Measurements from ENCODE around the gene HBM. TPM values are rescaled to one million over a fixed set of nuclear protein-coding genes. Genes with fewer than 3 reads are reported as not detected.

Gene HBM, protein sequence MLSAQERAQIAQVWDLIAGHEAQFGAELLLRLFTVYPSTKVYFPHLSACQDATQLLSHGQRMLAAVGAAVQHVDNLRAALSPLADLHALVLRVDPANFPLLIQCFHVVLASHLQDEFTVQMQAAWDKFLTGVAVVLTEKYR
- not detected in 2 replicates for total RNA-seq (2013; cell fraction: nucleolus; rRNA removed)
- total RNA-seq (2014; rRNA removed) (not detected in 2 replicates), total RNA-seq (2014; rRNA removed; fragmentation: Illumina TruSeq; extraction: Trizol) (not detected in 2 replicates), total RNA-seq (2021) (not detected in 2 replicates), polyA plus RNA-seq (2011; rRNA removed) (not detected in 2 replicates), polyA plus RNA-seq (2014; fragmentation: Illumina TruSeq; extraction: Trizol) (not detected in 2 replicates), polyA plus RNA-seq (2014; fragmentation: Nextera tagmentation; extraction: Ambion mirVana) (not detected), polyA plus RNA-seq (2014; rRNA removed) (0.23 TPM in 1 of 2 replicates, not detected in the other), polyA plus RNA-seq (2016; fragmentation: Nextera tagmentation; extraction: Ambion mirVana) (not detected), polyA minus RNA-seq (2011; rRNA and poly(A)+ RNA removed) (not detected in 2 replicates), Bru-seq, nascent RNA (not detected), BruChase-seq, experiment 1, labeled RNA remaining after a 6-hour chase (not detected), BruChase-seq, experiment 2, labeled RNA remaining after a 2-hour chase (not detected)
- not detected for polyA plus RNA-seq (2011; ENCODE audit: low read depth)
- polyA plus RNA-seq (2011; cell fraction: cytosol; rRNA removed): not detected in 2 replicates
- not detected in 2 replicates for polyA plus RNA-seq (2011; cell fraction: nucleus; rRNA removed)
- not detected in 2 replicates for polyA plus RNA-seq (2012)
- not detected in 2 replicates for polyA minus RNA-seq (2011; cell fraction: cytosol; rRNA and poly(A)+ RNA removed)
- polyA minus RNA-seq (2011; cell fraction: nucleus; rRNA and poly(A)+ RNA removed): not detected in 2 replicates
- long read RNA-seq, experiment 1: 0 reads
- long read RNA-seq, experiment 2: 0 reads

DNA sequence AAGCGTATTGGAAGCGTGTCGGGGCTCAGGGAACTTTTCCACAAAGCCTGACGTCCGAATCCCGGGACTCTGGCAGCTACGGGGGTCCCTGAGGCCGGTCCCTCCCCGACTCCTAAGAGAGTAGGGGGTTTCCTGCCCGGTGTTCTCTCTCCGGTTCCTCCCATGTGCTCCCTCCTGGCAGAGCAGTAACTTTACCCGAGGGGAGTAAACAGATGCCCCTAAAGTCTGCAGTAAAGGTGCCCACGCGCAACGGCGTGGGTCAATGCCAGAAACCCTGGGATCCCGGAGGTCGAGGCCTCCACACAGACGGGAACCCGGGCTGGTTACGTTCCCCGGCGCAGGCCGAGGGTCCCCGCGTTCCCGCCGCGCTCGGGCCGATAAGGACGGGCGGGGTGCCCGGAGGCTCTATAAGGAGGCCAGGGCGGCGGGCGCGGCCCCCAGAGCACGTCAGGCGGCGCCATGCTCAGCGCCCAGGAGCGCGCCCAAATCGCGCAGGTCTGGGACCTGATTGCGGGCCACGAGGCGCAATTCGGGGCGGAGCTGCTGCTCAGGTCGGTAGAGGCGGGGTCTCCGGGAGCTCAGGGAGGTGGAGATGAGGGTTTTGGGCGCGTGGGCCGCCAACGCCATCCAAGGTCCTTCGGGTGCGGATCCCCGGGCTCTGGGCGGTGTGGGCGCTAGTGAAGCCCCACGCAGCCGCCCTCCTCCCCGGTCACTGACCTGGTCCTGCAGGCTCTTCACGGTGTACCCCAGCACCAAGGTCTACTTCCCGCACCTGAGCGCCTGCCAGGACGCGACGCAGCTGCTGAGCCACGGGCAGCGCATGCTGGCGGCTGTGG is at the start of gene HBM:
Gene HBM (plus strand): TSS at position 440 of the 836 bp plus-strand sequence. CDS start 20 bp downstream, at position 460.
- H3K9ac ChIP-seq (ENCODE audit: control insufficient read depth, insufficient read depth, low read length): no peak within 1 kb of the TSS
- H3K36me3 ChIP-seq (ENCODE audit: control insufficient read depth in 2 of 2, insufficient read depth in 2 of 2, low read length in 1 of 2): no peaks in the 10 kb centered on the region
- DNase-seq (ENCODE audit: low read depth, low spot score) (no peak), ATAC-seq (no peak; the same call in 1 of the 3 replicates), FAIRE-seq (no peak)
- no peak within 1 kb of the TSS for H3K27ac ChIP-seq (ENCODE audit: control insufficient read depth, insufficient read depth)
- H3K4me2 ChIP-seq (ENCODE audit: control insufficient read depth, insufficient read depth): peak within 1 kb of the TSS; percentile 50; the same call in 1 of the 2 replicates
- no peaks in the 10 kb centered on the region for H3K9me3 ChIP-seq (replicated peaks; ENCODE audit: control insufficient read depth, insufficient read depth, low read length)
- ChIA-PET POLR2A (no interaction called here), CTCF (interaction anchor here (1.3 kb wide), 1 partner anchor 59 kb away, joined by 3 read pairs; no protein-coding TSS in a partner anchor), RAD21 (ENCODE audit: unreplicated experiment) (no interaction called here), SMC1A (ENCODE audit: uncharacterized antibody, unreplicated experiment) (no interaction called here)
- no peaks in the 10 kb centered on the region for H4K20me1 ChIP-seq (ENCODE audit: control insufficient read depth, insufficient read depth)
- WGBS (ENCODE audit: insufficient coverage, insufficient replicate concordance, low lambda C conversion rate, missing lambda C conversion rate): 28% methylated on average over 73 of the region's 75 CpGs
- H2AFZ ChIP-seq (ENCODE audit: control insufficient read depth, low read depth, low read length): no peak within 1 kb of the TSS
- TF ChIP-seq RAD21 (IDR thresholded peaks at IDR 0.05; ENCODE audit: insufficient read depth, low read depth, low read length): no peak
- TF ChIP-seq, protein P1, sequence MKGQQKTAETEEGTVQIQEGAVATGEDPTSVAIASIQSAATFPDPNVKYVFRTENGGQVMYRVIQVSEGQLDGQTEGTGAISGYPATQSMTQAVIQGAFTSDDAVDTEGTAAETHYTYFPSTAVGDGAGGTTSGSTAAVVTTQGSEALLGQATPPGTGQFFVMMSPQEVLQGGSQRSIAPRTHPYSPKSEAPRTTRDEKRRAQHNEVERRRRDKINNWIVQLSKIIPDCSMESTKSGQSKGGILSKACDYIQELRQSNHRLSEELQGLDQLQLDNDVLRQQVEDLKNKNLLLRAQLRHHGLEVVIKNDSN (IDR thresholded peaks at IDR 0.05; ENCODE audit: borderline replicate concordance, extremely low read length, insufficient read depth, low read depth, low read length): peak; percentile 12
- TF ChIP-seq, protein P2, sequence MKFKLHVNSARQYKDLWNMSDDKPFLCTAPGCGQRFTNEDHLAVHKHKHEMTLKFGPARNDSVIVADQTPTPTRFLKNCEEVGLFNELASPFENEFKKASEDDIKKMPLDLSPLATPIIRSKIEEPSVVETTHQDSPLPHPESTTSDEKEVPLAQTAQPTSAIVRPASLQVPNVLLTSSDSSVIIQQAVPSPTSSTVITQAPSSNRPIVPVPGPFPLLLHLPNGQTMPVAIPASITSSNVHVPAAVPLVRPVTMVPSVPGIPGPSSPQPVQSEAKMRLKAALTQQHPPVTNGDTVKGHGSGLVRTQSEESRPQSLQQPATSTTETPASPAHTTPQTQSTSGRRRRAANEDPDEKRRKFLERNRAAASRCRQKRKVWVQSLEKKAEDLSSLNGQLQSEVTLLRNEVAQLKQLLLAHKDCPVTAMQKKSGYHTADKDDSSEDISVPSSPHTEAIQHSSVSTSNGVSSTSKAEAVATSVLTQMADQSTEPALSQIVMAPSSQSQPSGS (IDR thresholded peaks at IDR 0.05; ENCODE audit: low read length): no peak
- no peak for TF ChIP-seq HCFC1 (IDR thresholded peaks at IDR 0.05; ENCODE audit: low read length)
- TF ChIP-seq MYB (IDR thresholded peaks at IDR 0.05; ENCODE audit: borderline replicate concordance, low read depth, low read length): no peak
- 0 out of 2 replicates have a peak, but pooled peaks have one; percentile 49 for TF ChIP-seq EZH2 (IDR thresholded peaks at IDR 0.05; ENCODE audit: borderline replicate concordance, control insufficient read depth, low read depth, low read length)
- H3K4me3 ChIP-seq: no peak within 1 kb of the TSS
- no peaks in the 10 kb centered on the region for H3K79me2 ChIP-seq (ENCODE audit: control insufficient read depth, insufficient read depth, low read length)
- H3K4me1 ChIP-seq (ENCODE audit: control insufficient read depth, insufficient read depth, low read length): peaks cover 3% of the 10 kb centered on the region; the same call in 1 of the 2 replicates
- in situ Hi-C loops (cut with MboI) (no loop called here), intact Hi-C loops (cut with micrococcal nuclease; ENCODE audit: unreplicated experiment) (no loop called here)
- peaks cover 9 to 24% of the 10 kb centered on the region in 2 experiments for H3K27me3 ChIP-seq (replicated peaks in 1 of 2; ENCODE audit: control insufficient read depth in 2 of 2, insufficient read depth in 2 of 2, low read length in 1 of 2)
- BruUV-seq (replicated peaks): no TSS peak

Data from GM12878 (cell line).